ENCODE data around the gene SLC36A2. TPM values are rescaled to one million over a fixed set of nuclear protein-coding genes. Genes with fewer than 3 reads are reported as not detected.

The SLC36A2 gene
- total RNA-seq, 1 donor from 2014 or later, result under 0.01 TPM

DNA sequence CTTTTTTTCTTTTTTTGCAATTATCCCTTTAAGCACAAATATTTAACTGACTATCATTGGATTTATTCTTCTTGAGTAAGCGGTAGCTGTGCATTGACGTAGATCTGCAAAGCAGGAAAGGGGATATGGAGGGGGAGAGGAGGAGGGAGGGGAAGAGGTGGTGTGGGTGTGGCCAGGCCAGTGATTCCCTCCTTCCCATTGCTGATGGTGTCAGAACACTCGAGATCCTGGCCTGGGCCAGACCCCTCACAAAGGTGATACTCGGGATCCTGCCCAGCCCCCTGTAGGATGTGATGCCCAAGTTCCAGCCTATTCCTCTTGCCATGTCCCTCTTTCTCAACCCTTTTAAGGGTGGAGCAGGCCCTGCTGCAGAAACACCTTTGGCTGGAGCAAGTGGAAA, 53.7 kb downstream of the SLC36A2 start:
- H3K27me3 ChIP-seq (ENCODE audit: control insufficient read depth in 3 of 3, insufficient read depth in 3 of 3, low read length in 3 of 3), result no peaks in the 10 kb centered on the region
- no peak overlapping the region for H3K9ac ChIP-seq (ENCODE audit: low read depth in 1 of 3, low read length in 3 of 3)

GRCh38 chr5:151288180-151288579, 59.2 kb downstream of the SLC36A2 start:
- H3K27me3 ChIP-seq (ENCODE audit: control insufficient read depth in 3 of 3, insufficient read depth in 3 of 3, low read length in 3 of 3), result no peaks in the 10 kb centered on the region
- no peak overlapping the region for H3K4me3 ChIP-seq (ENCODE audit: low read length in 3 of 3)
- no peaks in the 10 kb centered on the region for H3K36me3 ChIP-seq (ENCODE audit: control insufficient read depth in 3 of 3, insufficient read depth in 3 of 3, low read length in 3 of 3)
- H3K9ac ChIP-seq (ENCODE audit: low read depth in 1 of 3, low read length in 3 of 3), result no peak overlapping the region
- H3K9me3 ChIP-seq (ENCODE audit: control insufficient read depth in 3 of 3, low read length in 3 of 3), result no peaks in the 10 kb centered on the region
- no peaks in the 10 kb centered on the region for H3K4me1 ChIP-seq (ENCODE audit: control insufficient read depth in 3 of 3, insufficient read depth in 3 of 3, low read length in 3 of 3)
- H3K27ac ChIP-seq (ENCODE audit: low read depth, low read length), result no peak overlapping the region

More for the DNA sequence above, 53.7 kb downstream of the SLC36A2 start:
- Histone ChIP-seq H3K4me3 (ENCODE audit: low read length in 3 of 3) (no peak overlapping the region), H3K4me1 (ENCODE audit: control insufficient read depth in 3 of 3, insufficient read depth in 3 of 3, low read length in 3 of 3) (peaks cover 0 to 6% (median 0%) of the 10 kb centered on the region in 3 donors), H3K9me3 (ENCODE audit: control insufficient read depth in 3 of 3, low read length in 3 of 3) (no peaks in the 10 kb centered on the region), H3K36me3 (ENCODE audit: control insufficient read depth in 3 of 3, insufficient read depth in 3 of 3, low read length in 3 of 3) (no peaks in the 10 kb centered on the region), H3K27ac (ENCODE audit: low read depth, low read length) (no peak overlapping the region)

GRCh38 chr5:151286246-151286645, 61.1 kb downstream of the SLC36A2 start:
- Histone ChIP-seq H3K4me1 (ENCODE audit: control insufficient read depth in 3 of 3, insufficient read depth in 3 of 3, low read length in 3 of 3) (no peaks in the 10 kb centered on the region), H3K27me3 (ENCODE audit: control insufficient read depth in 3 of 3, insufficient read depth in 3 of 3, low read length in 3 of 3) (no peaks in the 10 kb centered on the region), H3K4me3 (ENCODE audit: low read length in 3 of 3) (no peak overlapping the region), H3K36me3 (ENCODE audit: control insufficient read depth in 3 of 3, insufficient read depth in 3 of 3, low read length in 3 of 3) (no peaks in the 10 kb centered on the region), H3K27ac (ENCODE audit: low read depth, low read length) (no peak overlapping the region), H3K9ac (ENCODE audit: low read depth in 1 of 3, low read length in 3 of 3) (no peak overlapping the region), H3K9me3 (ENCODE audit: control insufficient read depth in 3 of 3, low read length in 3 of 3) (no peaks in the 10 kb centered on the region)

DNA sequence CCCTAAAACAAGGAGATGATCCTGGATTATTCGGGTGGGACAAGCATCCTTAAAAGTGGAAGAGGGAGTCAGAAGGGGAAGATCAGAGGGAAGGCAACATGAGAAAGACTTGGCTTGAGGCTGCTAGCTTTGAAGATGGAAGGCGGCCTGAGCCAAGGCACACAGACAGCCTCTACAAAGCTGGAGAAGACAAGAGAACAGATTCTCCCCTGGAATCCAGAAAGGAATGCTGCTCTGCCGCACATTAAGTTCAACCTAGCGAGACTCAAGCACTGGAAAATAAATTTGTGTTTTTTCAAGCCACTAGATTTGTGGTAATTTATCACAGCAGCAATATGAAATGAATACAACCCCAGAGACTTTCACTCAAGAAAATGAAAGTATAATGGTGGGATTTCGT, 61.7 kb downstream of the SLC36A2 start:
- H3K4me3 ChIP-seq (ENCODE audit: low read length in 3 of 3), result no peak overlapping the region
- H3K36me3 ChIP-seq (ENCODE audit: control insufficient read depth in 3 of 3, insufficient read depth in 3 of 3, low read length in 3 of 3), result no peaks in the 10 kb centered on the region
- no peak overlapping the region for H3K27ac ChIP-seq (ENCODE audit: low read depth, low read length)
- H3K9me3 ChIP-seq (ENCODE audit: control insufficient read depth in 3 of 3, low read length in 3 of 3), result no peaks in the 10 kb centered on the region
- no peak overlapping the region for H3K9ac ChIP-seq (ENCODE audit: low read depth in 1 of 3, low read length in 3 of 3)
- no peaks in the 10 kb centered on the region for H3K4me1 ChIP-seq (ENCODE audit: control insufficient read depth in 3 of 3, insufficient read depth in 3 of 3, low read length in 3 of 3)
- H3K27me3 ChIP-seq (ENCODE audit: control insufficient read depth in 3 of 3, insufficient read depth in 3 of 3, low read length in 3 of 3), result no peaks in the 10 kb centered on the region

DNA sequence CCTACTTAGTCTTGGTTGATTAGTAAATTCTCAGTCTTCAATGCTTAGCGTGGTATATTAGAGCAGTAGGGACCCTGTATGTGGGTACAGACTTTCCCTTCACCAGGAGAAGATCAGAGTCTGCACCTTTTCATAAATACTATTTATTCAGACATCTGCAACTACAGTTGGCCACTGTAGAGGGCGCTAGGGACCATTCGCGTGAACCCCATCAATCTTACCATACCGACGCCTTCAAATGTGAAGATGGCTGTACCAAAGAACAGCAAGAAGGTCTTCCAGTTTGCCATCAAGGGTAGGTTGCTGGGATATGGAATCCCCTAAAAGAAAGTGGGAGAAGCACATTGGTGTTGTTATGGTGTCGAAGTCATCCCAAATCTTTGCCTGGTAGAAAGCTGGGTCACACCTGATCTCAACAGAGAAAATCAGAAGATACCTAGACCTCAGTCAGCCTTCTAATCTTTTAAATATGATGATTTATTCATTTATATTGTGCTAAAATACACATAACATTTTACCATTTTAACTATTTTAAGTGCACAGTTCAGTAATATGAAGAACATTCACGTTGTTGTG, 62.9 kb downstream of the SLC36A2 start:
- no peaks in the 10 kb centered on the region for H3K9me3 ChIP-seq (ENCODE audit: control insufficient read depth in 3 of 3, low read length in 3 of 3)
- no peak overlapping the region for H3K4me3 ChIP-seq (ENCODE audit: low read length in 3 of 3)
- H3K4me1 ChIP-seq (ENCODE audit: control insufficient read depth in 3 of 3, insufficient read depth in 3 of 3, low read length in 3 of 3), result no peaks in the 10 kb centered on the region
- no peak overlapping the region for H3K27ac ChIP-seq (ENCODE audit: low read depth, low read length)
- H3K9ac ChIP-seq (ENCODE audit: low read depth in 1 of 3, low read length in 3 of 3), result no peak overlapping the region
- H3K27me3 ChIP-seq (ENCODE audit: control insufficient read depth in 3 of 3, insufficient read depth in 3 of 3, low read length in 3 of 3), result no peaks in the 10 kb centered on the region
- H3K36me3 ChIP-seq (ENCODE audit: control insufficient read depth in 3 of 3, insufficient read depth in 3 of 3, low read length in 3 of 3), result no peaks in the 10 kb centered on the region

DNA sequence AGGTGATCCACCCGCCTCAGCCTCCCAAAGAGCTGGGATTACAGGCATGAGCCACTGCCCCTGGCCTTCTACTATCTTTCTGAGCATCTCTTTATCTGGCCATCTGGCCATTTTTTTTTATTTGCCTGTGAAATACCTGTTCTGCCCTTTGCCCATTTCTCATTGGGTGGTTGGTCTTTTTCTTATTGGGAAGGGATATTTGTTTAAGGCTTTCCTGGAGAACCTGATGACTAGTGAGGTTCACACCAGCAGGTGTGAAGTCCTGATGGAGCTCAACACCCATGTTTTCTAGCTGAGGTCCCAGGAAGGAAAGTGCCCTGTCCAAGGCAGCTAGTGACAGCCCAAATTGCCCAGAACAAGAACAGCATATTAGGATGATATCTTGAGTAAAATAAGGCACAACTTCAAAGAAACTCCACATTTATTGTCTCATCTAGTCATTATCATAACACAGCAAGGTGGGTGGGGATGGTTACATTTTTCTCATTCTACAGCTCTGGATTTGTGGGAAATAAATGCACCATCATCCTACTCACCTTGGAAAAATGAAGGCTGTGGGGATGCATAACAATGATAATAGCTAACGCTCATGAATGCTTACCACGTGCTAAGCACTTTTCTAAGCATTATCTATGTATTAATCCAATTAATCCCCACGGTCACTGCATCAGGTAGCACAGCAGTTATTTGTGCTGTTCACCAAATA, 64.1 kb downstream of the SLC36A2 start:
- Histone ChIP-seq H3K4me1 (ENCODE audit: control insufficient read depth in 3 of 3, insufficient read depth in 3 of 3, low read length in 3 of 3) (no peaks in the 10 kb centered on the region), H3K36me3 (ENCODE audit: control insufficient read depth in 3 of 3, insufficient read depth in 3 of 3, low read length in 3 of 3) (no peaks in the 10 kb centered on the region), H3K9me3 (ENCODE audit: control insufficient read depth in 3 of 3, low read length in 3 of 3) (no peaks in the 10 kb centered on the region), H3K4me3 (ENCODE audit: low read length in 3 of 3) (no peak overlapping the region), H3K27ac (ENCODE audit: low read depth, low read length) (no peak overlapping the region), H3K9ac (ENCODE audit: low read depth in 1 of 3, low read length in 3 of 3) (no peak overlapping the region), H3K27me3 (ENCODE audit: control insufficient read depth in 3 of 3, insufficient read depth in 3 of 3, low read length in 3 of 3) (no peaks in the 10 kb centered on the region)

DNA sequence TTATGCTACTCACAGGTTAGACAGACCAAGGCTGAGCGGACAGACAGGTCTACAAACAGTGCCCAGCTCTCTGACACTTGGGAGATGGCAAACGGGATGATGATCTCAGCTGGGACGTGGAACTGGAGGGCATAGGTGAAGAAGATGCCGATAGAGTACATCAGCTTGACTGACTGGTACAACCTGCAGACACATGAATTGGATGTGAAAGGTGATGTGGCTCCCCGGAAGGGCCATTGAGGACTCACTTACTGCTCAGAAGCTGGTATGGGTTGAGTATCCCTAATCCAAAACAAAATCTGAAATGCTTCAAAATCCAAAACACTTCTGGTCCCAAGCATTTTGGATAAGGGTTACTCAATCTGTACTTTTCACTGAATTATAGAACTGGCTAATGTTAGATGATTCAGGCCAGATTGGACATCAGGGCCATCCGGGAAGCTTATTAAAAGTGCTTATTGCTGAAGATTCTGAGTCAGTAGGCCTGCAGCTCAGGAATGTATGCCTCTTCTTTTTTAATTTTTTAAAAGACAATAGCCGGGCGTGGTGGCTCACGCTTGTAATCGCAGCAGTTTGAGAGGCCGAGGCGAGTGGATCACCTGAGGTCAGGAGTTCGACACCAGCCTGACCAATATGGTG, 66.2 kb downstream of the SLC36A2 start:
- Histone ChIP-seq H3K36me3 (ENCODE audit: control insufficient read depth in 3 of 3, insufficient read depth in 3 of 3, low read length in 3 of 3) (no peaks in the 10 kb centered on the region), H3K9me3 (ENCODE audit: control insufficient read depth in 3 of 3, low read length in 3 of 3) (no peaks in the 10 kb centered on the region), H3K4me3 (ENCODE audit: low read length in 3 of 3) (no peak overlapping the region), H3K4me1 (ENCODE audit: control insufficient read depth in 3 of 3, insufficient read depth in 3 of 3, low read length in 3 of 3) (no peaks in the 10 kb centered on the region), H3K9ac (ENCODE audit: low read depth in 1 of 3, low read length in 3 of 3) (no peak overlapping the region), H3K27me3 (ENCODE audit: control insufficient read depth in 3 of 3, insufficient read depth in 3 of 3, low read length in 3 of 3) (no peaks in the 10 kb centered on the region), H3K27ac (ENCODE audit: low read depth, low read length) (no peak overlapping the region)

GRCh38 chr5:151280443-151280842, 66.9 kb downstream of the SLC36A2 start:
- Histone ChIP-seq H3K4me3 (ENCODE audit: low read length in 3 of 3) (no peak overlapping the region), H3K27ac (ENCODE audit: low read depth, low read length) (no peak overlapping the region), H3K27me3 (ENCODE audit: control insufficient read depth in 3 of 3, insufficient read depth in 3 of 3, low read length in 3 of 3) (no peaks in the 10 kb centered on the region), H3K4me1 (ENCODE audit: control insufficient read depth in 3 of 3, insufficient read depth in 3 of 3, low read length in 3 of 3) (no peaks in the 10 kb centered on the region), H3K9me3 (ENCODE audit: control insufficient read depth in 3 of 3, low read length in 3 of 3) (no peaks in the 10 kb centered on the region), H3K9ac (ENCODE audit: low read depth in 1 of 3, low read length in 3 of 3) (no peak overlapping the region), H3K36me3 (ENCODE audit: control insufficient read depth in 3 of 3, insufficient read depth in 3 of 3, low read length in 3 of 3) (no peaks in the 10 kb centered on the region)

- Histone ChIP-seq H3K4me3 (ENCODE audit: low read length in 3 of 3) (no peak overlapping the region), H3K36me3 (ENCODE audit: control insufficient read depth in 3 of 3, insufficient read depth in 3 of 3, low read length in 3 of 3) (no peaks in the 10 kb centered on the region), H3K4me1 (ENCODE audit: control insufficient read depth in 3 of 3, insufficient read depth in 3 of 3, low read length in 3 of 3) (no peaks in the 10 kb centered on the region)
Observed at GRCh38 chr5:151278845-151279244, 68.5 kb downstream of the SLC36A2 start.

DNA sequence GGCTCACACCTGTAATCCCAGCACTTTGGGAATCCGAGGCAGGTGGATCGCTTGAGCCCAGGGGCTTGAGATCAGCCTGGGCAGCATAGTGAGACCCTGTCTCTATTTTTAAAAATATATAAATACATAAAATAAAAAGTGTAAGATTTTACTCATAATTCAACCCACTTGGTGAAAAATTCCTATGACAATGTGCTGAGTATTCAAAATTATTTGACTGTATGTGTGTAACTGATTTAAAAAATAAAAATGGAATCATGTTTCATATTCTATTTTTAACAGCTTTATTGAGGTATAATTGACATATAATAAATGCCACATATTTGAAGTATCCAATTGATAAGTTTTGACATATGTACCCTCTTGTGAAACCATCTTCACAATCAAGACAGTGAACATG, 71.6 kb downstream of the SLC36A2 start:
- H3K27ac ChIP-seq (ENCODE audit: low read depth, low read length), result no peak overlapping the region
- H3K4me1 ChIP-seq (ENCODE audit: control insufficient read depth in 3 of 3, insufficient read depth in 3 of 3, low read length in 3 of 3), result no peaks in the 10 kb centered on the region
- H3K27me3 ChIP-seq (ENCODE audit: control insufficient read depth in 3 of 3, insufficient read depth in 3 of 3, low read length in 3 of 3), result no peaks in the 10 kb centered on the region
- H3K36me3 ChIP-seq (ENCODE audit: control insufficient read depth in 3 of 3, insufficient read depth in 3 of 3, low read length in 3 of 3), result no peaks in the 10 kb centered on the region
- no peak overlapping the region for H3K9ac ChIP-seq (ENCODE audit: low read depth in 1 of 3, low read length in 3 of 3)
- H3K9me3 ChIP-seq (ENCODE audit: control insufficient read depth in 3 of 3, low read length in 3 of 3), result no peaks in the 10 kb centered on the region
- H3K4me3 ChIP-seq (ENCODE audit: low read length in 3 of 3), result no peak overlapping the region

More at GRCh38 chr5:151278845-151279244, 68.5 kb downstream of the SLC36A2 start:
- no peaks in the 10 kb centered on the region for H3K27me3 ChIP-seq (ENCODE audit: control insufficient read depth in 3 of 3, insufficient read depth in 3 of 3, low read length in 3 of 3)
- H3K27ac ChIP-seq (ENCODE audit: low read depth, low read length), result no peak overlapping the region
- H3K9me3 ChIP-seq (ENCODE audit: control insufficient read depth in 3 of 3, low read length in 3 of 3), result no peaks in the 10 kb centered on the region
- no peak overlapping the region for H3K9ac ChIP-seq (ENCODE audit: low read depth in 1 of 3, low read length in 3 of 3)

All from skeletal muscle tissue (tissue), 4 donors.